Parathyroid adenoma (tissue), 2 donors: ENCODE results near the gene ZDHHC11.
"Not testable (repeated sequence)": the region's sequence is repeated elsewhere in the genome, so short reads cannot be mapped to it uniquely, and the experiment has no call there.

Experiments
- H2AFZ ChIP-seq: fragments of 300-600 bp; sonication (generic); one replicate; pipeline ENCODE4 v1.7.0; 2017; ENCODE audit warnings: antibody characterized with exemption, mild to moderate bottlenecking
- H3K27ac ChIP-seq: fragments of 300-600 bp; sonication (generic); one replicate; pipeline ENCODE4 v1.7.0; 2017
- H3K27me3 ChIP-seq: fragments of 300-600 bp; sonication (generic); one replicate; pipeline ENCODE4 v1.7.0; 2017; ENCODE audit warnings: low read length; ENCODE audit not compliant: control insufficient read depth, insufficient read depth
- H3K36me3 ChIP-seq: fragments of 300-600 bp; sonication (generic); one replicate; pipeline ENCODE4 v1.7.0; 2017; ENCODE audit warnings: low read length; ENCODE audit not compliant: control insufficient read depth, insufficient read depth
- H3K4me1 ChIP-seq: fragments of 300-600 bp; sonication (generic); one replicate; pipeline ENCODE4 v1.7.0; 2017; ENCODE audit warnings: control low read depth
- H3K4me2 ChIP-seq: fragments of 300-600 bp; sonication (generic); one replicate; pipeline ENCODE4 v1.7.0; 2017; ENCODE audit warnings: low read length
- H3K4me3 ChIP-seq: fragments of 300-600 bp; sonication (generic); one replicate; pipeline ENCODE4 v1.7.0; 2017; ENCODE audit warnings: low read depth, low read length
- H3K79me2 ChIP-seq: fragments of 300-600 bp; sonication (generic); one replicate; pipeline ENCODE4 v1.7.0; 2017; ENCODE audit warnings: control low read depth
- H3K9ac ChIP-seq: fragments of 300-600 bp; sonication (generic); one replicate; pipeline ENCODE4 v1.7.0; 2017; ENCODE audit warnings: mild to moderate bottlenecking
- H3K9me3 ChIP-seq: fragments of 300-600 bp; sonication (generic); one replicate; pipeline ENCODE4 v1.7.0; 2017; ENCODE audit warnings: low read length; ENCODE audit not compliant: control insufficient read depth
- TF ChIP-seq, protein P1 (sequence below): fragments of 300-600 bp; sonication (generic); IDR thresholded peaks from one replicate; pipeline ENCODE4 v1.7.0; 2017; ENCODE audit warnings: antibody characterized with exemption, mild to moderate bottlenecking
- donor health status: primary hyperparathyroidism.

ZDHHC11 gene

DNA sequence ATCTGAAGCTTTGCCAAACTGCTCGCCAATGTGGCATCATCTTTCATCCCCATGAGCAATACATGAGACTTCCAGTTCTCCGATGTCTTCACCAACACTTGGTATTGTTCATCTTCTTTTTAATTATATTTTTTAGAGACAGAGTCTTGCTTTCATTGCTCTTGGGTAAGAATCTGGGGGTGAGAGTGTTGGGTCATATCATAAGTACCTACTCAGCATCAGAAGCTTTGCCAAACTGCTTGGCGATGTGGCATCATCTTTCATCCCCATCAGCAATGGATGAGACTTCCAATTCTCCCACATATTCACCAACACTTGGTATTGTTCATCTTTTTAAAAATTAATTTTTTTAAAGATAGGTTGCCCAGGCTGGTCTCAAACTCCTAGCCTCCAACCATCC lies 35.3 kb downstream of the ZDHHC11 start:
- Histone ChIP-seq H3K79me2 (no peaks in the 10 kb centered on the region), H3K27me3 (no peaks in the 10 kb centered on the region), H2AFZ (no peak overlapping the region), H3K9ac (no peak overlapping the region), H3K36me3 (no peaks in the 10 kb centered on the region), H3K4me1 (no peaks in the 10 kb centered on the region), H3K4me2 (no peak overlapping the region), H3K9me3 (no peaks in the 10 kb centered on the region), H3K4me3 (no peak overlapping the region), H3K27ac (no peak overlapping the region)
- TF ChIP-seq, protein P1, sequence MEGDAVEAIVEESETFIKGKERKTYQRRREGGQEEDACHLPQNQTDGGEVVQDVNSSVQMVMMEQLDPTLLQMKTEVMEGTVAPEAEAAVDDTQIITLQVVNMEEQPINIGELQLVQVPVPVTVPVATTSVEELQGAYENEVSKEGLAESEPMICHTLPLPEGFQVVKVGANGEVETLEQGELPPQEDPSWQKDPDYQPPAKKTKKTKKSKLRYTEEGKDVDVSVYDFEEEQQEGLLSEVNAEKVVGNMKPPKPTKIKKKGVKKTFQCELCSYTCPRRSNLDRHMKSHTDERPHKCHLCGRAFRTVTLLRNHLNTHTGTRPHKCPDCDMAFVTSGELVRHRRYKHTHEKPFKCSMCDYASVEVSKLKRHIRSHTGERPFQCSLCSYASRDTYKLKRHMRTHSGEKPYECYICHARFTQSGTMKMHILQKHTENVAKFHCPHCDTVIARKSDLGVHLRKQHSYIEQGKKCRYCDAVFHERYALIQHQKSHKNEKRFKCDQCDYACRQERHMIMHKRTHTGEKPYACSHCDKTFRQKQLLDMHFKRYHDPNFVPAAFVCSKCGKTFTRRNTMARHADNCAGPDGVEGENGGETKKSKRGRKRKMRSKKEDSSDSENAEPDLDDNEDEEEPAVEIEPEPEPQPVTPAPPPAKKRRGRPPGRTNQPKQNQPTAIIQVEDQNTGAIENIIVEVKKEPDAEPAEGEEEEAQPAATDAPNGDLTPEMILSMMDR: no peak

DNA sequence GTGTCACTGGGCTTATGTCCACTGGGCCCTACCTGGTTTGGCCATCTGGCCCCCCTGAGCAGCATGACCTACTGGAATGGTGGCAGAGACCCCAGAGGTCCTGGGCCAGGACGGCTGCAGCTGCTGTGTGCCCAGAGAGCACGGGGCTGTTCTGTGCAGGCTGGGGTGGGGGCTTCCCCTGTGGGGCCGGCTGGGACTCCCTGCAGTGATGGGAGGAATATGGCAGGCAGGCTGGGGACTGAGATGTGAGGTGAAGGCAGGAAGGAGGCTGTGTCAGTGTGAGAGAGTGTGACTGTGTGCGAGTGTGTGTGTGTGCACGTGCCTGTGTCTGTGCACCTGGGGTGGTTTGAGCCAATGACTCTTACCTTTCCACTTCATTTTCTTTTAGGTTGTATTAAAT lies 37.2 kb downstream of the ZDHHC11 start:
- H3K36me3 ChIP-seq, H3K4me2 ChIP-seq, H3K27ac ChIP-seq, H3K79me2 ChIP-seq, H3K4me3 ChIP-seq, H3K27me3 ChIP-seq, H3K4me1 ChIP-seq, H3K9me3 ChIP-seq, H3K9ac ChIP-seq, H2AFZ ChIP-seq: not testable (repeated sequence)

DNA sequence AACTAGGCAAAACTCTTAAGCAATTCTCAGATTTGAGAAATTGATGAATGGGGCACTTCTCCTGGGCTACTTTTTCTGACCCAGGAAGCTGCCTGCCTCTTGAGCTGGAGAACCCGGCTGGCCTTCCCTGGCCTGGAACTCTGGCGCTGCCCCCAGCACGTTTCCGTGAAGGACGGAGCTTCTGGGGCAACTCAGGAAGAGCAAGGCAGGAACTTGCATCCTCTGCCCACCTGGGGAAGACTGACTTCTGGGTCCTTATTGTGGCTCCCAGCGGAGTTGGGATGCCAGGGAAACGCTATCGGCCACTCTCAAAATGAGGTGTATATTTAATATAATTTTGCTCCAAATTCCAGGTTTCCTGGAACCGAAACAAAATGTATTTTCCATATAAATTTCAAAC lies 39.4 kb downstream of the ZDHHC11 start:
- not testable (repeated sequence) for H3K9ac ChIP-seq, H3K79me2 ChIP-seq, H3K27ac ChIP-seq, H3K4me3 ChIP-seq, H3K9me3 ChIP-seq, H3K27me3 ChIP-seq, H3K36me3 ChIP-seq, H3K4me1 ChIP-seq, H2AFZ ChIP-seq, H3K4me2 ChIP-seq

DNA sequence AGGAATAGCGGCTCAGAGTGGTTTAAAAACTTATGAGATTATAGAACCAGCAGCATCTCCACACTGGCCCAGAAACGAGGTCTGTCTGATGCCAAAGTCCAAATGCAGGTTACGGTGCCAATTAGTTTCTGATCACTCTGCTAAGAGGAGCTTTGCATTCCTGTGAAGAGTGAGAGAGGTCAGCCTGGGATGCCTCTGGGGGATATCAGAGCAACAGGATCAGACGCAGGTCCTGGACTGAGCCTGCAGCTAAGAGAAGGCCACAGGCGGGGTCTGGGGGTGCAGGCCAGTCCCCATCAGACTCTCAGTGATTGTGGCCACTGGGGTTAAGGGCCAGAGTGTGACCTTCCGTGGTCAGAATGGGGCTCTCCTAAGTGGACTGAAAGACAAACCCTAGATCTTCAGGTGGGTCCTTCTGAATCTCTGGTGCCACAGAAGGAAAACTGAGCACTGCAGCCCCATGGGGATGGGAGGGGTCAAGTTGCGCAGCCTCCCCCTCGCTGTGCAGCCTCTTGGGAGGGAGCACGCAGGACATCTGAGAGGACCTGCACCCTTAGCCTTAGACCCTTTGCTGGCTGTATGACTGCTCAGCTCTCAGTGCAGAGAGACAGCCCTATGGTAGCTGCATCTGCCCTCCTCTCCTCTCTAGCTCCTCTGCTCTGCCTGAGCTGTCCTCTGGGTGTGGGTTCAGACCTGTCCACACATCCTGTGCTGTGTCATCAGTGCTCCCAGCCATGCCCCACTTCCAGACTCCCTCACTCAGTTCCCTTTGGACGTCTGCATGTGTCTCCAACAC lies 42.9 kb downstream of the ZDHHC11 start:
- H3K79me2 ChIP-seq, H3K4me3 ChIP-seq, H3K36me3 ChIP-seq, H3K9me3 ChIP-seq, H3K4me2 ChIP-seq, H2AFZ ChIP-seq, H3K4me1 ChIP-seq, H3K27ac ChIP-seq, H3K27me3 ChIP-seq, H3K9ac ChIP-seq: not testable (repeated sequence)

DNA sequence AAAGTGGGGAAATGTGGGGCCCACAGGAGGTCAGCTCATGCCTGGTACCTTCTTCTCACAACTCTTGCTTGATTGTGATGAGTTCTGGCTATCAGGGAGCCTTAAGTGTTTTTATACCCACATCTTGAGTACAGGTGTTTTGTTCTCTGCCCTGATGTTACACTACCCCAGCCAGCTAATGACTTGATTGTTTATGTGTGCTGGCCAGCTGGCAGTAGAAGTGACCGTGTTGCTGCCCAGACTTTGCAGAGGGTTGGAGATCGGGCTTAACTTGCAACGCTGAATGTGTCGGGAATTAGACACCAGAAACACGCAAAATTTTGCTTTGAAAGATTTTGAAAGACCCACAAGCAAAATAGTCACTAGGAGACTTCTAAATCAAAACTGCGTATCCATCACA lies 49.3 kb downstream of the ZDHHC11 start:
- Histone ChIP-seq H3K4me1 (no peaks in the 10 kb centered on the region), H3K79me2 (no peaks in the 10 kb centered on the region), H3K4me2 (no peak overlapping the region), H3K9me3 (no peaks in the 10 kb centered on the region), H3K4me3 (no peak overlapping the region), H3K27ac (no peak overlapping the region), H3K36me3 (no peaks in the 10 kb centered on the region), H3K9ac (no peak overlapping the region), H2AFZ (no peak overlapping the region), H3K27me3 (no peaks in the 10 kb centered on the region)
- TF ChIP-seq, protein P1: no peak

DNA sequence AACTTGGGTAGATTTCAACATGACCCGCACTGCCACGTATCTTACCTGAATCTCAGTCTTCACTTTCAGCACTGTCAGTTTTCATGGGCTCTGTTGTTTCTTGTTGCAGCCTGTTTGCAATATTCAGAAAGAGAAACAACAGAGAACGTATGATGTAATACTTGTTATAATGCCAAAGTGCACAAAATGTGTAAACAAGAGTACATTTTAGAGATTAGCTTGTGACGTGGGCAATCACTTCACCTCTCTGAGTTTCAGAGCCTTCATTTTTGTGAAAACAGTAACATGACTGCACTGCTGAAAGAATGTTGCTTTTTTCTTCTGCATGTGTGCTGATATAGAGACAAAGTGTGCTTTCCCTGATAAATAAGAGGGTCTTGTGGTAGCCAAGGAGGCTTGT lies 49.7 kb downstream of the ZDHHC11 start:
- not testable (repeated sequence) for H3K9me3 ChIP-seq, H3K27ac ChIP-seq, H3K4me1 ChIP-seq, H3K79me2 ChIP-seq, H3K9ac ChIP-seq, H3K36me3 ChIP-seq, H3K4me2 ChIP-seq, H2AFZ ChIP-seq, H3K27me3 ChIP-seq, H3K4me3 ChIP-seq

DNA sequence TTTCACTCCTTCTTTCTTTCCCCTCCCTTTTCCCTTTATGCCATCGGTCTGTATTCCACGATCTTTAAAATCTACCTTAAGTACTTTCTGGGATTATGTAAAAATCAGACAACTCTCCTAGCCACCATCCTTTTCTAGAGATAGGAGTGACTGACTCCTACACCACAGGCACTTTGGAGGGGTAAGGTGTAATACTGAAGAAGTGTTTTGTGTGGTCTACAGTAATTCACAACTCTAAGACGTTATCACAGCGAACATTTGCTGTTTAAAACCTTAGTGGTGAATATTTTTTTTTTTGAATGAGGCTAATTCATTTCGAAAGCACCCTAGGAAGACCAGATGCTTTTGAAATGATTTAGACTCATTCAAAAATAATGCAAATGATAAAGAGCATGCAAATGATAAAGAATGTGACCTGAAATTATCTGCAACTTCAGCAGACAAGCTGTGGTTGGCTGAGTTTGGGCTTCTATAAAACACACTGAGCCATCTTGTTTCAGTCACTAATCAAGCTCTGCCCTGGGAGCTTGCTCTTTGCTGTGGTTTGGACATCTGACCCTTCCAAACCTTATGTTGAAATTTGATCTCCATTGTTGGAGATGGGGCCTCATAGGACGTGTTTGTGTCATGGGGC lies 52.2 kb downstream of the ZDHHC11 start:
- not testable (repeated sequence) for H3K36me3 ChIP-seq, H2AFZ ChIP-seq, H3K4me3 ChIP-seq, H3K4me2 ChIP-seq, H3K9me3 ChIP-seq, H3K27me3 ChIP-seq, H3K27ac ChIP-seq, H3K79me2 ChIP-seq, H3K9ac ChIP-seq, H3K4me1 ChIP-seq

DNA sequence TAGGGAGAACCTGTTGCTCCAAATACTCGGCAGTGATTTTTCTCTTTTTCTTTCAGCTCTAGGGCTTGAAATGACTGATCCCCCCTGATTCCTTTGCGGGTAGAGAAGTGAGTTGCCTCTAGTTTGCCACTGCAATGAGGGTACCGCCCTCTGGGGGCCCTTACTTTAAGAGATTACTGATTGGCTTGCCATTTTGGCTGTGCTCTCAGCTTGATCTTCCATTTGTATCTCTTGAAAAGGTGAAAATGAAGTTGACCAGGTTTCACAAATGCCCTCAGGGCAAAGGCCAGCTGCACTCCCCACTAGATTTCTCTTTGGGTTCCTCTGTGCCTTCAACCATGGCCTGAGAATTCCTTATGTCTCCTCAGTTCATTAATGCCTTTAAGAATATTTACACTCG lies 52.8 kb downstream of the ZDHHC11 start:
- H3K4me1 ChIP-seq, H3K36me3 ChIP-seq, H3K9me3 ChIP-seq, H3K9ac ChIP-seq, H3K27me3 ChIP-seq, H3K4me2 ChIP-seq, H3K27ac ChIP-seq, H2AFZ ChIP-seq, H3K4me3 ChIP-seq, H3K79me2 ChIP-seq: not testable (repeated sequence)

DNA sequence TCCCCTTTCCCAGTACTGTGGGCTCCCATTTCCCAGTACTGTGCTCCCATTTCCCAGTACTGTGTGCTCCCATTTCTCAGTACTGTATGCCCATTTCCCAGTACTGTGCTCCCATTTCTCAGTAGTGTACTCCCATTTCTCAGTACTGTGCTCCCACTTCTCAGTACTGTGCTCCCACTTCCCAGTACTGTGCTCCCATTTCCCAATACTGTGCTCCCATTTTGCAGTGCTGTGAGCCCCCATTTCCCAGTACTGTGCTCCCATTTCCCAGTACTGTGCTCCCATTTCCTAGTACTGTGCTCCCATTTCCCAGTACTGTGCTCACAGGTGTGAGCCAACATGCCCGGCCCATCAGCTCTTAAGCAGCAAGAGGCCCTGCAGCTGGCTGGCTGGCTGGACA lies 54.9 kb downstream of the ZDHHC11 start:
- H3K79me2 ChIP-seq, H3K27ac ChIP-seq, H3K9me3 ChIP-seq, H3K27me3 ChIP-seq, H3K9ac ChIP-seq, H3K4me1 ChIP-seq, H3K4me2 ChIP-seq, H3K4me3 ChIP-seq, H3K36me3 ChIP-seq, H2AFZ ChIP-seq: not testable (repeated sequence)
